ENCODE results near the gene KCNQ1. TPM values are rescaled to one million over a fixed set of nuclear protein-coding genes. Genes with fewer than 3 reads are reported as not detected.

KCNQ1 gene
- total and polyA plus RNA-seq, 2 of the 13 experiments (the other 11 are each of a cell fraction or from before 2014, with no cell fraction given), result 0.02 to 0.08 TPM

- TF ChIP-seq ZBED4 (CRISPR knock-in tag; IDR thresholded peaks at IDR 0.05; ENCODE audit: borderline replicate concordance) (peak; percentile 32; the same call in 1 of the 2 replicates), SP1 (IDR thresholded peaks at IDR 0.05) (no peak), SP1 (CRISPR knock-in tag; IDR thresholded peaks at IDR 0.05) (no peak; the same call in 1 of the 2 replicates), PHF8 (CRISPR knock-in tag; IDR thresholded peaks at IDR 0.05) (peak; percentile 73)
Observed at GRCh38 chr11:2730272-2731129, 285.7 kb downstream of the KCNQ1 start (continued).

- peak overlapping the region; percentile 96 for H3K4me2 ChIP-seq (ENCODE audit: low read depth, low read length)
- intact Hi-C loops (cut with micrococcal nuclease; ENCODE audit: unreplicated experiment), result loop anchor here (1.0 to 5.0 kb wide), 3 partner anchors 36 to 75 kb away; no protein-coding TSS in a partner anchor
- peak; percentile 49 for DNase-seq (ENCODE audit: low spot score)
- H3K27ac ChIP-seq (ENCODE audit: extremely low read length, insufficient read depth, low read length), result peak overlapping the region; percentile 99
- peak overlapping the region; percentile 96 for H3K9ac ChIP-seq (ENCODE audit: insufficient read depth, low read depth, low read length)
- H3K36me3 ChIP-seq (replicated peaks in 1 of 2; ENCODE audit: control insufficient read depth in 1 of 2, insufficient read depth in 2 of 2, low read length in 2 of 2), result no peaks in the 10 kb centered on the region
- in situ Hi-C loops (cut with HindIII; ENCODE audit: extremely low pct_ligation_motif_present, low pct_unique_long_range_greater_than_20kb), result loop anchor here (5.0 to 25.0 kb wide), 2 partner anchors 34 to 519 kb away; partner anchors contain the start of gene KCNQ1OT1
- ATAC-seq, result peak; percentile 12
- no peak for FAIRE-seq
- no peaks in the 10 kb centered on the region for H3K27me3 ChIP-seq (ENCODE audit: control insufficient read depth in 1 of 2, insufficient read depth in 2 of 2, low read length in 2 of 2)
- no peak overlapping the region for H2AFZ ChIP-seq (ENCODE audit: low read length)
- H3K9me3 ChIP-seq (ENCODE audit: low read length), result no peaks in the 10 kb centered on the region
- POLR2A ChIA-PET, result interaction anchor here (0.9 to 10.7 kb wide), 19 partner anchors 11 to 743 kb away, joined by 3 to 201 read pairs (median 8); partner anchors contain the start of gene KCNQ1OT1
- BruUV-seq (replicated peaks), result TSS peak; percentile 76
- no peaks in the 10 kb centered on the region for H4K20me1 ChIP-seq (ENCODE audit: insufficient read depth, low read length)
- WGBS (ENCODE audit: low lambda C conversion rate), result 0% methylated on average over 13 of the region's 28 CpGs
- peaks cover 47% of the 10 kb centered on the region for H3K79me2 ChIP-seq (ENCODE audit: insufficient read depth, low read length)
- CTCF ChIA-PET (ENCODE audit: low intra/inter-chr PET ratio, low total read pairs), result no interaction called here
- peaks cover 82% of the 10 kb centered on the region for H3K4me1 ChIP-seq (ENCODE audit: insufficient read depth, low read length)
- H3K4me3 ChIP-seq (replicated peaks in 1 of 3; ENCODE audit: insufficient read depth in 1 of 3, low read depth in 2 of 3, low read length in 3 of 3), result peak overlapping the region; percentile 61 to 82 (median 77)
- TF ChIP-seq NR2F6 (IDR thresholded peaks at IDR 0.05) (no peak), NR2F6 (CRISPR knock-in tag; IDR thresholded peaks at IDR 0.05) (no peak), ZNF773 (CRISPR knock-in tag; IDR thresholded peaks at IDR 0.05; ENCODE audit: borderline replicate concordance) (peak; percentile 26; the same call in 1 of the 2 replicates), HMGXB4 (CRISPR knock-in tag; IDR thresholded peaks at IDR 0.05; ENCODE audit: borderline replicate concordance in 1 of 2, low read depth in 1 of 2) (0 out of 4 replicates have a peak, but pooled peaks of 1 of the 2 experiments have one; percentile 0), NFKB2 (CRISPR knock-in tag; IDR thresholded peaks at IDR 0.05; ENCODE audit: borderline replicate concordance) (peak; percentile 50; the same call in 1 of the 2 replicates), HBP1 (CRISPR knock-in tag; IDR thresholded peaks at IDR 0.05; ENCODE audit: low read depth) (no peak)
Observed at GRCh38 chr11:2731130-2732125, 286.6 kb downstream of the KCNQ1 start.

Measured in HepG2 (cell line).